B cell (primary cell): ENCODE measurements around the gene FAM204A. TPM values are rescaled to one million over a fixed set of nuclear protein-coding genes. Genes with fewer than 3 reads are reported as not detected.

Source experiments
- ATAC-seq: fragments of 200-7000 bp; cut with Tn5 transposase; one replicate; pipeline ENCODE4 v1.10.0; 2021; ENCODE audit warnings: low read depth, mild to moderate bottlenecking, moderate number of reproducible peaks, moderate library complexity
- CTCF ChIA-PET: fragments of 350-600 bp; sonication (Branson Sonifier 250); formaldehyde crosslinking; loops from one replicate; lab custom pipeline; 2021; ENCODE audit warnings: antibody characterized with exemption, inconsistent platforms; lab: Charles Lee
- POLR2A ChIA-PET: fragments of 350-600 bp; sonication (Branson Sonifier 250); formaldehyde crosslinking; loops from one replicate; lab custom pipeline; 2021; ENCODE audit warnings: antibody characterized with exemption; lab: Charles Lee
- DNase-seq: peaks from one replicate; pipeline ENCODE4 v3.0.0; 2013
- H2AFZ ChIP-seq: 2 replicates; pipeline ENCODE4 v1.6.1; 2012; ENCODE audit warnings: mild to moderate bottlenecking, low read depth, low read length; ENCODE audit not compliant: insufficient read depth, poor library complexity, severe bottlenecking
- H3K27ac ChIP-seq, 2 donors: 1 replicate in 1 of 2; 2 replicates in 1 of 2; pipeline ENCODE4 v1.5.1; 2012 to 2013; ENCODE audit warnings: low read length in 2 of 2, mild to moderate bottlenecking in 2 of 2, moderate library complexity in 1 of 2
- H3K27me3 ChIP-seq, 4 experiments: fragments of 200-600 bp in 1 of 4; sonication (generic) in 1 of 4; replicated peaks in 1 of 4; 1 replicate in 2 of 4; 2 replicates in 2 of 4; pipeline versions ENCODE4 v1.6.1 to v1.7.0; 2013 to 2016; ENCODE audit warnings: low read length in 3 of 4, mild to moderate bottlenecking in 2 of 4, mixed read lengths in 1 of 4, moderate library complexity in 1 of 4; ENCODE audit not compliant: insufficient read depth in 4 of 4, control insufficient read depth in 3 of 4; ENCODE audit errors: control extremely low read depth in 1 of 4
- H3K36me3 ChIP-seq, 2 experiments: replicated peaks in 1 of 2; 1 replicate in 1 of 2; 2 replicates in 1 of 2; pipeline versions ENCODE4 v1.6.1 to v1.7.1; 2013; ENCODE audit warnings: low read length in 1 of 2; ENCODE audit not compliant: insufficient read depth in 2 of 2, control insufficient read depth in 1 of 2; ENCODE audit errors: control extremely low read depth in 1 of 2, extremely low read depth in 1 of 2
- H3K4me1 ChIP-seq, 2 donors: fragments of 200-600 bp in 1 of 2; sonication (generic) in 1 of 2; 1 replicate in 1 of 2; 2 replicates in 1 of 2; pipeline versions ENCODE4 v1.5.1 to v1.6.1; 2013 to 2017; ENCODE audit warnings: low read length in 2 of 2; ENCODE audit not compliant: control insufficient read depth in 2 of 2, insufficient read depth in 2 of 2
- H3K4me2 ChIP-seq: replicated peaks from 2 replicates; pipeline ENCODE3; 2012; ENCODE audit warnings: mild to moderate bottlenecking, low read depth, low read length; ENCODE audit not compliant: poor library complexity, severe bottlenecking
- H3K4me3 ChIP-seq, 5 experiments: fragments of 200-600 bp in 1 of 5; sonication (generic) in 1 of 5; 1 replicate in 3 of 5; 2 replicates in 2 of 5; pipeline versions ENCODE4 v1.5.1 to v1.7.0; 2011 to 2016; ENCODE audit warnings: low read length in 4 of 5, mild to moderate bottlenecking in 4 of 5, low read depth in 2 of 5, control low read depth in 1 of 5, moderate library complexity in 1 of 5; ENCODE audit not compliant: insufficient read depth in 1 of 5; ENCODE audit errors: control extremely low read depth in 1 of 5, extremely low read depth in 1 of 5
- H3K79me2 ChIP-seq: fragments of 200-600 bp; sonication (generic); one replicate; pipeline ENCODE4 v1.6.0; 2016; ENCODE audit warnings: low read length; ENCODE audit not compliant: control insufficient read depth, insufficient read depth
- H3K9ac ChIP-seq: fragments of 200-600 bp; sonication (generic); 2 replicates; pipeline ENCODE4 v1.6.1; 2017; ENCODE audit warnings: mild to moderate bottlenecking, low read length, moderate library complexity
- H3K9me3 ChIP-seq, 3 donors: one replicate each; pipeline versions ENCODE4 v1.6.1 to v1.7.1; 2013; ENCODE audit warnings: low read length in 2 of 3; ENCODE audit not compliant: control insufficient read depth in 2 of 3, insufficient read depth in 1 of 3; ENCODE audit errors: control extremely low read depth in 1 of 3
- H4K20me1 ChIP-seq: 2 replicates; pipeline ENCODE4 v1.6.0; 2012; ENCODE audit warnings: mild to moderate bottlenecking, low read length; ENCODE audit not compliant: insufficient read depth, control insufficient read depth, poor library complexity, severe bottlenecking
- H3K27ac Mint-ChIP-seq: one replicate; pipeline ENCODE4 v1.8.0; 2021; ENCODE audit warnings: mixed read lengths
- H3K27me3 Mint-ChIP-seq: one replicate; pipeline ENCODE4 v1.8.0; 2021; ENCODE audit warnings: mixed read lengths
- H3K4me1 Mint-ChIP-seq: one replicate; pipeline ENCODE4 v1.8.0; 2021; ENCODE audit warnings: mixed read lengths
- H3K4me3 Mint-ChIP-seq: one replicate; pipeline ENCODE4 v1.8.0; 2021; ENCODE audit warnings: mixed read lengths
- H3K9me3 Mint-ChIP-seq: one replicate; pipeline ENCODE4 v1.8.0; 2022; ENCODE audit warnings: mixed read lengths; ENCODE audit not compliant: insufficient read depth
- EZH2 ChIP-seq: IDR thresholded peaks from 2 replicates; pipeline ENCODE4 v1.6.1; 2012; ENCODE audit warnings: borderline replicate concordance, low read depth, mild to moderate bottlenecking, moderate library complexity, low read length; ENCODE audit not compliant: insufficient read depth, poor library complexity, severe bottlenecking
- WGBS: methylation state at CpG from one replicate; pipeline ENCODE4 v1.1.5; 2013; ENCODE audit warnings: missing lambda C conversion rate; ENCODE audit not compliant: insufficient coverage; 5-methylcytosine and 5-hydroxymethylcytosine counted together
- intact Hi-C: fragments of 100-400 bp; cut with micrococcal nuclease; formaldehyde crosslinking; loops from one replicate; pipeline ENCODE4 v1.10.0; 2022
- polyA plus RNA-seq: library from polyadenylated mRNA; depleted of rRNA; stranded (reverse); fragments of >200 nt; gene quantifications from 2 replicates; pipeline ENCODE4 v1.2.3, GENCODE V29; 2012
- total RNA-seq, 2 donors: library from RNA; stranded (reverse); fragments of 120-200 nt in 1 of 2; gene quantifications; 1 replicate in 1 of 2; 2 replicates in 1 of 2; pipeline versions ENCODE4 v1.2.3 to v1.2.4, GENCODE V29; 2013 to 2022
- TF ChIP-seq, protein P1 (sequence below): fragments of 200-600 bp; IDR thresholded peaks from one replicate; pipeline ENCODE4 v1.8.0; 2022; ENCODE audit warnings: antibody characterized with exemption, mild to moderate bottlenecking

Gene FAM204A
- total and polyA plus RNA-seq, 2 donors (not counting 1 experiment from before 2014, with no cell fraction given), result 14.2 to 79.8 TPM

DNA sequence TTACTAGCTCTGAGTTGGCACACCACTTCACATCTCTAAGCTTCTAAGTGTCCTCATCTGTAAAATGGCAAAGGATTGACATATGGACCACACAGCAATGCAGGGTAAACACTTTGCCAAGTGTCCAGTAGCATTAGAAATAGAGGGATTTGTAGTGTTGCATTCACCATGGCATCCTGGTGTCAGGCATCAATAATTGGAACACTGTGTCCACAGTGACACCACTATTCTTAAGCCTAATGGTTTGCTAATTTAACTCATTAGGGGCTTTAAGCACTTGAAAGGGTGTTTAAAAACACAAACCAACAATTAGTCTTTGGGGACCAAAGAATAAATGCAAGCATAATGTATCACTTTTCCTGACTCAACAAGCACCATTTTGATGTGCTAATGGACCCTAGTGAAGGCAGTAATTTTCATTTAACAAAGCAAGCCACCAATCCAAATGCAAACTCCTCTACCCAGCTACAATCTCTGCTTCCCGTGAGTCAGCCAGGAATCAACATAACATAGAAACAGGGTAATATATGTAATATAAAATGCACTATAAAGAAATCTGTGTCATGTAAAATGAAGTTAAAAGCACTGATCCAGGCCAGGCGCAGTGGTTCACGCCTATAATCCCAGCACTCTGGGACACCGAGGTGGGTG is 75.9 kb downstream of the FAM204A start:
- peaks cover 0 to 13% (median 6%) of the 10 kb centered on the region in 4 experiments for H3K27me3 ChIP-seq
- H3K4me2 ChIP-seq, result no peak overlapping the region
- no peaks in the 10 kb centered on the region for H3K36me3 ChIP-seq
- ATAC-seq, result no peak
- no peak overlapping the region for H3K4me3 ChIP-seq
- H3K9me3 ChIP-seq, result no peaks in the 10 kb centered on the region
- no peaks in the 10 kb centered on the region for H4K20me1 ChIP-seq
- H3K79me2 ChIP-seq, result no peaks in the 10 kb centered on the region
- TF ChIP-seq EZH2, result no peak
- TF ChIP-seq, protein P1, sequence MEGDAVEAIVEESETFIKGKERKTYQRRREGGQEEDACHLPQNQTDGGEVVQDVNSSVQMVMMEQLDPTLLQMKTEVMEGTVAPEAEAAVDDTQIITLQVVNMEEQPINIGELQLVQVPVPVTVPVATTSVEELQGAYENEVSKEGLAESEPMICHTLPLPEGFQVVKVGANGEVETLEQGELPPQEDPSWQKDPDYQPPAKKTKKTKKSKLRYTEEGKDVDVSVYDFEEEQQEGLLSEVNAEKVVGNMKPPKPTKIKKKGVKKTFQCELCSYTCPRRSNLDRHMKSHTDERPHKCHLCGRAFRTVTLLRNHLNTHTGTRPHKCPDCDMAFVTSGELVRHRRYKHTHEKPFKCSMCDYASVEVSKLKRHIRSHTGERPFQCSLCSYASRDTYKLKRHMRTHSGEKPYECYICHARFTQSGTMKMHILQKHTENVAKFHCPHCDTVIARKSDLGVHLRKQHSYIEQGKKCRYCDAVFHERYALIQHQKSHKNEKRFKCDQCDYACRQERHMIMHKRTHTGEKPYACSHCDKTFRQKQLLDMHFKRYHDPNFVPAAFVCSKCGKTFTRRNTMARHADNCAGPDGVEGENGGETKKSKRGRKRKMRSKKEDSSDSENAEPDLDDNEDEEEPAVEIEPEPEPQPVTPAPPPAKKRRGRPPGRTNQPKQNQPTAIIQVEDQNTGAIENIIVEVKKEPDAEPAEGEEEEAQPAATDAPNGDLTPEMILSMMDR, result no peak
- H3K27ac Mint-ChIP-seq, result no peak overlapping the region
- H3K9ac ChIP-seq, result no peak overlapping the region
- intact Hi-C loops, result no loop called here
- no peak for DNase-seq
- ChIA-PET CTCF (interaction anchor here (1.1 kb wide), 1 partner anchor 24 kb away, joined by 3 read pairs; no protein-coding TSS in a partner anchor), POLR2A (no interaction called here)
- 100% methylated on average over 2 of the region's 4 CpGs for WGBS
- no peak overlapping the region for H2AFZ ChIP-seq
- no peaks in the 10 kb centered on the region for H3K4me1 Mint-ChIP-seq
- H3K4me3 Mint-ChIP-seq, result no peak overlapping the region
- peaks cover 43% of the 10 kb centered on the region for H3K27me3 Mint-ChIP-seq
- no peak overlapping the region for H3K27ac ChIP-seq
- no peaks in the 10 kb centered on the region for H3K9me3 Mint-ChIP-seq
- H3K4me1 ChIP-seq, result no peaks in the 10 kb centered on the region

DNA sequence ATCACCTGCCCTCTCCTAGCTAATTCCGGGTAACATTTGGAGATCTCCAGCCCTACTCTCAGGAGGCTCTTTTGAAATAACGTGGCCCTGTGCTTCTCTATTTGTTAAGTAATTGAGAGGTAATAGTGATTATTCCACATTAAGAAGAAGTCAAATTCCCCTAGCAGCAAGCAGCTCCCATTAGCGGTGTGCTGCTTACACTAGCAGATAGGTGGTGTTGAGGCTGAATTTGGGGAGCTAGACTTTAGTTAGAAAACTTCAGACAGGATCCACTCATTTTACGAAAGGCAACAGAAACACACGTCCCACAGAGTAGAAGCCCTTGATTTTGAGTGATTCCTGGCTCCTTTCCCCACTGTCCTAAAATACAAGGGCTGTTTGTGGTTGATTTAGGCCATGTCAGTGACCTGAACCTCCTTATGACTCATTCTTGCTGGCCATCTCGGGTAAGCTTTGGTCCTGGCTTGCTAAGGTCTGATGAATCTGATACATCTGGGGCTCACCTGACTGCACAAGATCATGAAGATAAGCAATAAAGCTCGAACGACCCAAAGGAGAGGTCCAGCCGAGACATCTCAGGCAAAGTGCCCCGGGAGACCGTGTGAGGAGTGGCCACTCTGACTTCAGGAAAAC is 77.2 kb downstream of the FAM204A start:
- 75% methylated on average over 8 of the region's 11 CpGs for WGBS
- Histone ChIP-seq H3K36me3 (no peaks in the 10 kb centered on the region), H3K27me3 (peaks cover 0 to 13% (median 6%) of the 10 kb centered on the region in 4 experiments), H3K9me3 (no peaks in the 10 kb centered on the region), H3K4me1 (no peaks in the 10 kb centered on the region), H3K79me2 (no peaks in the 10 kb centered on the region), H3K9ac (no peak overlapping the region), H3K4me3 (no peak overlapping the region), H2AFZ (no peak overlapping the region), H4K20me1 (no peaks in the 10 kb centered on the region), H3K4me2 (no peak overlapping the region), H3K27ac (no peak overlapping the region)
- Mint-ChIP-seq H3K9me3 (no peaks in the 10 kb centered on the region), H3K4me3 (no peak overlapping the region), H3K4me1 (no peaks in the 10 kb centered on the region), H3K27ac (no peak overlapping the region), H3K27me3 (peaks cover 42% of the 10 kb centered on the region)
- ATAC-seq, result no peak
- CTCF ChIA-PET, result interaction anchor here (1.1 kb wide), 1 partner anchor 23 kb away, joined by 3 read pairs; no protein-coding TSS in a partner anchor
- intact Hi-C loops, result no loop called here
- POLR2A ChIA-PET, result no interaction called here
- DNase-seq, result no peak
- TF ChIP-seq EZH2, result no peak
- TF ChIP-seq, protein P1, result no peak
